ENCODE measurements around the gene VAV2.
"Not testable (repeated sequence)": the region's sequence is repeated elsewhere in the genome, so short reads cannot be mapped to it uniquely, and the experiment has no call there.

Gene VAV2

DNA sequence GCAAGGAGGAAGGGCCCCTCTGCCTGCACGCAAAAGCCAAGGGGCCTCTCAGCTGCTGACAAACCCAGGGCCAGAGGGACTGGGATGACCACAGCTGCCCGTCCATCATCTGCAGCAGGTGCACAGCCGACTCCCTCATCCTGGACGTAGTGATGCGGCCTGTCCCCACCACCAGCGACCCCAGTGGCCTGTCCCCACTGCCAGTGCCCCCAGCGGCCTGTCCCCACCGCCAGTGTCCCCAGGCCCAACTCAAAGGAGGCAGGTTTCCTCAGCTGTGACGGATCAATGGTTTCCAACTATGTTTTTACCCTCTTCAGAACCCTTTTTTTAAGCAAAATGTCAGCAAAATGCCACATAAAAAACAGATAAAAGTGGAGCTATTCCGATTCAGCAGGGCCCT is 62.5 kb downstream of the VAV2 start:
- DNase-seq, result no peak
- Mint-ChIP-seq H3K27me3 (no peaks in the 10 kb centered on the region), H3K9me3 (no peaks in the 10 kb centered on the region), H3K27ac (no peak overlapping the region), H3K36me3 (ENCODE audit: low read depth) (no peaks in the 10 kb centered on the region), H3K4me3 (no peak overlapping the region), H3K4me1 (ENCODE audit: low read depth) (no peaks in the 10 kb centered on the region)

DNA sequence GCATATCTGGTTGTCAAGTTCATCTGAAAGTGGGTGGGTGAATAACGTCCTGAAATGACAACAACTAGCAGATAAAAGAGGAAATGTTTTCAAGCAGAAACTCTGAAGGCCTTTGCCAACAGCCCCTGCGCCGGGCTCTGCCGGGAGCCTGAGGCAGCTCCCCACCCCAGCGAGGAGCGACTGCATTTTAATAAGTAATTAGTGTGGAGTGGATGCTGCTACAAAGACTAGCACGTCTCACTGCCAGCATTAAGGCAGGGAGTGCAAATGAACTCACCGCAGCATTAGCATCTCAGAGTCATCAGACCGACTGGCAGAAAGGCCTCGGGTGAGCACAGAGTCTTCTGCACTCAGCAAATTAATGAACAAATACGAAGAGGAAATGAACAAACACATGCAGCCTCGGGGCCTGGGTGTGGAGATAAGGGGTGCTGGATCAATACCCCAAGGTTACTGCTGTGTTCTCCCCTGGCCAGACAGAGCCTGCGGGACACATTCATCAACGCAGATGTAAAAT is 63.8 kb downstream of the VAV2 start:
- H3K4me1 Mint-ChIP-seq (ENCODE audit: low read depth), result no peaks in the 10 kb centered on the region
- DNase-seq, result no peak
- H3K4me3 Mint-ChIP-seq, result no peak overlapping the region
- H3K9me3 Mint-ChIP-seq, result no peaks in the 10 kb centered on the region
- H3K27ac Mint-ChIP-seq, result no peak overlapping the region
- H3K27me3 Mint-ChIP-seq, result no peaks in the 10 kb centered on the region
- no peaks in the 10 kb centered on the region for H3K36me3 Mint-ChIP-seq (ENCODE audit: low read depth)

DNA sequence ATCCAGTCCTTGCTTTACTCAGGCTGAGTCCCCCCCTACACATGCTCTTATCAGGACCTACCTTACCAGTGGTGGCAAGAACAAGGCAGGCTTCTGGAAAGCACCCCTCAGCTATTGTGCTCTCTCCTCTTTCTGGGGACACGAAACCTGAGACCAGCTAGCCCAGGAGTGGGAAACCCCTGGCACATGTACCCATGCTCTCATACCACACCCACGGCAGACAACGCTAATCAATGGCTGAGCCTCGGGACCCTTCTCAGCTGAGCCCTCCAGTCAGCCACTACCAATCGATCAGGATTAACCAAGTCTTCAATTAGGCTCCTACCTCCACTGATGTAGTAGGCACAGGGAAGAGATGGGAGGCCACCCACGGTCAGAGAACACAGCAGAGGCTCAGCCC is 65.1 kb downstream of the VAV2 start:
- Mint-ChIP-seq H3K36me3 (ENCODE audit: low read depth) (no peaks in the 10 kb centered on the region), H3K27ac (no peak overlapping the region), H3K4me1 (ENCODE audit: low read depth) (no peaks in the 10 kb centered on the region)

DNA sequence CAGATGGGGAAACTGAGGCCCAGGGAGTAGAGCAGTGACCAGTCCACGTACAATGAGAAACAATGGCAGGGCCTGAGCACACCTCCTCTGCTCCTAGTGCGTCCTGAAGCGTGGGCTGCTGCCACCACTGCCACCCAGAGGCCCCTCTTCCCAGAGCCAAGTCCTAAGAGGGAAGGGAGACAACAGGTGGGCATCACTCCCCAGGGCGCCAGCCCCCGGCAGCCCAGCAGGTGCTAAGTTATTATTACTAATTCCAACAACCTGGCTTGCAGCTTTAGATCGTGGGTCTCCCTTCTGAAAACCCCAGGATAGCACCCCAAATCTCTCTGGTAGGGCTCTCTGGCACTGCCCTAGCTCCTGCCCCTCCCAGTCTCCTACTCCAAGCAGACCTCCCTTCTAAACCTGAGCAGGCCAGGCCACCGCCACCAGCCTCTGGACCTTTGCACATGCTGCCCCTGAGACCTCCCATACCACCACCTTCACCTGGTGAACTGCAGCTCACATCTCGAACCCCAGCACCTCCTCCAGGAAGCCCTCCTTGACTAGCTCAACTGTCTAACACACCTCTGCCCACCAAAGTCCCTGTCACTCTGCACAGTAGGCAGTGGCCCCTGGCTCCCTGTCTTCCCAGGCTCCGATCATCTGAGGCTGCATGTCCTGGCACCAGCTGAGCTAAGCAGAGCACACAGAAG is 65.8 kb downstream of the VAV2 start:
- no peaks in the 10 kb centered on the region for H3K27me3 Mint-ChIP-seq

More for the DNA sequence above, 65.1 kb downstream of the VAV2 start:
- Mint-ChIP-seq H3K4me3 (no peak overlapping the region), H3K27me3 (no peaks in the 10 kb centered on the region), H3K9me3 (no peaks in the 10 kb centered on the region)
- DNase-seq, result no peak

DNA sequence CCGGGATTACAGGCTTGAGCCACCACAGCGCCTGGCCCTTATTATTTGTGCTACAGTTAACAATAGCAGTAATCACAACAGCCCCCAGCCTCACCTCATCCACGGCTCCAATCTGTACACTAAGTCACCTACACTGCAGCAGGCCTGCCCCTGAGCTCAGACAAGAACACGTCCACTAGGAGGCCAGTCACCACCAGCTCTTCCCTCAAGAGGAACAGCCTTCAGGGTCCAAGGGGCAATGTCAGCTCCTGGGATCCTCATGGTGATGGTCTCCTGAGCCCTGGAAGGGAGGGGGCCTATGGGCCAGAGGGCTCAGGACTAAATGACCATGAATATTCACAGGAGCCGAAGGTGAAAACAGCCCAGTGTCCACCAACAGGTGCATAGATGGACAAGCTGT is 67.7 kb downstream of the VAV2 start:
- Mint-ChIP-seq H3K9me3 (no peaks in the 10 kb centered on the region), H3K4me1 (ENCODE audit: low read depth) (no peaks in the 10 kb centered on the region), H3K27me3 (no peaks in the 10 kb centered on the region), H3K36me3 (ENCODE audit: low read depth) (no peaks in the 10 kb centered on the region), H3K27ac (no peak overlapping the region), H3K4me3 (no peak overlapping the region)
- no peak for DNase-seq

More for the DNA sequence above, 65.8 kb downstream of the VAV2 start:
- H3K4me3 Mint-ChIP-seq, result no peak overlapping the region
- H3K36me3 Mint-ChIP-seq (ENCODE audit: low read depth), result no peaks in the 10 kb centered on the region
- DNase-seq, result no peak
- no peak overlapping the region for H3K27ac Mint-ChIP-seq
- H3K4me1 Mint-ChIP-seq (ENCODE audit: low read depth), result no peaks in the 10 kb centered on the region
- no peaks in the 10 kb centered on the region for H3K9me3 Mint-ChIP-seq

DNA sequence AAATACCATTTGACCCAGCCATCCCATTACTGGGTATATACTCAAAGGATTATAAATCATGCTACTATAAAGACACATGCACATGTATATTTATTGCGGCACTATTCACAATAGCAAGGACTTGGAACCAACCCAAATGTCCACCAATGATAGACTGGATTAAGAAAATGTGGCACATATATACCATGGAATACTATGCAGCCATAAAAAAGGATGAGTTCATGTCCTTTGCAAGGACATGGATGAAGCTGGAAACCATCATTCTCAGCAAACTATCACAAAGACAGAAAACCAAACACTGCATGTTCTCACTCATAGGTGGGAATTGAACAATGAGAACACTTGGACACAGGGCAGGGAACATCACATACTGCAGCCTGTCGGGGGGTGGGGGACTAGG is 68.5 kb downstream of the VAV2 start:
- not testable (repeated sequence) for H3K36me3 Mint-ChIP-seq (ENCODE audit: low read depth); H3K9me3 Mint-ChIP-seq; H3K27ac Mint-ChIP-seq; H3K4me3 Mint-ChIP-seq; H3K4me1 Mint-ChIP-seq (ENCODE audit: low read depth); H3K27me3 Mint-ChIP-seq; DNase-seq

DNA sequence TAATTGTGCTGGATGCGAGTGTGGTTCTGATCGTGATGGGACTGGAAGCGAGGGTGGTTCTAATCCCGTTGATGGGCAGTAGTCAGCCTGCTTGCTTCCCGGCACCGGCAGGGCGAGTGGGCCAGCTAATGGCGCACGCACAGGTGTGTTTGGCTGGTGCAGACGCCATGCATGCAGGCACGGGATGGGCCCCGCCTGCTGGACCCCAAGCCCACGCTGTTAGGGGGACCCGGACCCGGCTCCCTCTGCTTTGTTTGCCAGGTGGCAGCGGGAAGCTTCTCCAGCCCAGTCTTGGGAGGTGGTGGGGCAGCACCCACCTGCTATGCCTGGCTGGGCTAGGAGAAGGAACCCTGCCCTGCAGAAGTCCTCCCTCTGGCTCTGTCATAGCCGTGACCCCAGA is 70.3 kb downstream of the VAV2 start:
- H3K27ac Mint-ChIP-seq, result no peak overlapping the region
- no peaks in the 10 kb centered on the region for H3K36me3 Mint-ChIP-seq (ENCODE audit: low read depth)
- no peak for DNase-seq
- no peaks in the 10 kb centered on the region for H3K9me3 Mint-ChIP-seq
- no peak overlapping the region for H3K4me3 Mint-ChIP-seq
- peaks cover 8% of the 10 kb centered on the region for H3K27me3 Mint-ChIP-seq
- H3K4me1 Mint-ChIP-seq (ENCODE audit: low read depth), result no peaks in the 10 kb centered on the region

DNA sequence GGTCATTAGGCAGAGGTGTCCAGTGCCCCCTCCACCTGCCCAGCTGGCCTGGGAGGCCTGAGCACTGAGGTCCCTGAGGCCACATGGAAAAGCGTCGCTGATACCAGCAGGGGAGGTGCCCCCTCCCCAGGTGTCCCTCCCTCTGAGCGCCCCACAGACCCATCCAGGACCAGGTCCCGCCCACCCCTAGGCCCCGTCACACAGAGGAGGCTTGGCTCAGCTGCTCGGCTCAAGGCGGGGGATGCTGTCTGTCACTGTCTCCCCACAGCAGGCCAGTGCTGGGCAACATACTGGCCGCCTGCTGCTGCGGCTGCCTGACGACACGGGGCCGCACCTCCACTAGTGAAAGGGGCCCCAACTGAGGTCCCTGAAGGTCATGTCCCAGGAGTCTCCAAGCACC is 71.7 kb downstream of the VAV2 start:
- no peak overlapping the region for H3K27ac Mint-ChIP-seq
- no peaks in the 10 kb centered on the region for H3K4me1 Mint-ChIP-seq (ENCODE audit: low read depth)
- H3K4me3 Mint-ChIP-seq, result no peak overlapping the region
- no peak for DNase-seq
- H3K9me3 Mint-ChIP-seq, result no peaks in the 10 kb centered on the region
- peaks cover 14% of the 10 kb centered on the region for H3K27me3 Mint-ChIP-seq
- H3K36me3 Mint-ChIP-seq (ENCODE audit: low read depth), result no peaks in the 10 kb centered on the region

DNA sequence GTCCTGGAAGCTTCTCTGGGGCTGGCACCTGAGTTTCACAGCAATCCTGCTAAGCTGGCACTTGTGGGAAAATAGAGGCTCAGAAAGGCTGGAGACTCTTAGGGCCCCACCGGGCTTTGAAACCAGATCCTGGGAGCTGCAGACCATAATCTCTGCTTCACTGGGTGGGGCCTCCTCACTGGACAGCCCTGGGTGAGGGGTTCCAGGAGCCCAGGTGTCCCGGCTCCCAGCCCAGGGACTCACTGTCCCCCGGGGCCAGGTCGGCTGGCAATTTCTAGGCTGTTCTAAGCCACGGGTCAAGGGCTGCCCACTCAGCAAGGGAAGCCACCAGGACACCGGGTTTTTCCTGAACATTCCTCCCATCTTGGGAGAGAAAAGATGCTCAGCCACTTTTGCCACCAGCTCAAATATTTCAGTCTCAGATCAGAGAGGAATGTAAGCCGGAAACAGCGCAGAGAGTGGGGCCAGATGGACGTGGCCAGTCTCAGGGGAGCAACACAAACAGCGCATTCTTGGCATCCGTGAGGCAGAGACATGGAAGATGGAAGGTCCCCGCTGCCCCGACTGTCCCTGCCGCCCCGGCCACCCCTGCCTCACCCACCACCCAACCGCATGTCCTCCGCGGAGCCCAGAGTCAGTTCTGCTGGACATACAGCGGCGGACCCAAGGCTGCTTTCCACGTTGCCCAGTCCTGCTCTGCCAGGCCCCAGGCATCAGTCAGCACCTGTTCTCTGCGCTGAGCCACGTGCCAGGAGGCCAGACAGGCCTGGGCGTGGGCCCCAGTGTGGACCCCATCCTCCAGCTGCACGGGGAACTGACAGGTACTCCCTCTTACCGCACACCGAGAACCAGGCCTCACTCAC is 72.6 kb downstream of the VAV2 start:
- DNase-seq, result no peak
- H3K27me3 Mint-ChIP-seq, result peaks cover 14% of the 10 kb centered on the region
- no peaks in the 10 kb centered on the region for H3K4me1 Mint-ChIP-seq (ENCODE audit: low read depth)
- H3K27ac Mint-ChIP-seq, result no peak overlapping the region
- no peaks in the 10 kb centered on the region for H3K36me3 Mint-ChIP-seq (ENCODE audit: low read depth)
- H3K9me3 Mint-ChIP-seq, result no peaks in the 10 kb centered on the region
- no peak overlapping the region for H3K4me3 Mint-ChIP-seq

DNA sequence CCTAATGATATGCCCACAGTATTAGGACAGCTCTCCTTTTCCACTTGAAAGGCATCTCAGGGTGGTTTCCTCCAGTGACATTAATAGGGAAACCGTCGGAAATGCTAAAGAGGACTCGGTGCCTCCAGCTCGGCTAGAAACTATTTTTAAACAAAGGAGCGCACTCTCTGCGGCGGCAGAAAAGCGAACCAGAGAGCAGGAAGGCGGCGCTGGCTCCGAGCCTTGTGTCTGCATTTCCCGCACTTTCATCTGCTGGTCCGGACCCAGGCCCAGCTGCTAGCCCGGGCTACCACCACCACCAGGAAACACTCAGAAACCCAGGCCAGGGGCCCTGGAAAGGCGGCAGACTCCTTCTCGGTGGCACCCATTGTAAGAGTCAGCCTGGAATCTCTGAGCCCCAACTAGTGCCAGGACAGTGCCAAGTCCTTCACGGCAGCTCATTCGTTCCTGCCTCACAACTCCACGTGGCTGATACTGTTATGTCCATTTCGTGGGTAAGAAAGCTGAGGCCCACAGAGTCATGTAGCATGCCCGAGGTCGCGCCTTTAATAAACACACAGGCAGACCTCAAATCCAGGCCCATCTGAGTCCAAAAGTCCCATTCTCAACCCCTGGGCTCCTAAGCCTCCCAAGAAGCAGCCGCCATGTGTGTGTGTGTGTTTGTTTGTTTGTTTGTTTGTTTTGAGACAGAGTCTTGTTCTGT is 73.9 kb downstream of the VAV2 start:
- H3K9me3 Mint-ChIP-seq, result no peaks in the 10 kb centered on the region
- H3K27ac Mint-ChIP-seq, result no peak overlapping the region
- no peak overlapping the region for H3K4me3 Mint-ChIP-seq
- H3K4me1 Mint-ChIP-seq (ENCODE audit: low read depth), result peaks cover 2% of the 10 kb centered on the region
- no peak for DNase-seq
- H3K27me3 Mint-ChIP-seq, result peaks cover 14% of the 10 kb centered on the region
- H3K36me3 Mint-ChIP-seq (ENCODE audit: low read depth), result no peaks in the 10 kb centered on the region

DNA sequence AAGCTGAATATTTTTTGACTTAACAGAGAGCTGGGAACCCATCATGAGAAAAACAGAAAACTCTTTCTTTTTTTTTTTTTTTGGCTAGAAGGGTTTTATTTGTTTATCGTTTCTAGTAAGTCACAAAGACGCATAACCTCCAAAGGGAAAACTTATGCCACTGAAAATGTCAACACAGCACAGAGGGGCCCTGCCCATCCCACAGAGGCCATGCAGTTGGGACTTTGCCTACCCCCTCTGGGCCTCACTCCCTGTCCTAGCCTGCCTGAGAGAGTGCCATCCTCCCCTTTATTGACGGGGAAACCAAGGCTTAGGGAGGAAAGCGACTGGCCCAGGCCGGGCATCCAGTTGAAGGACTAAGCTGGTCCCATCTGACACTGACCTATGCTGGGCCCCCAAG is 74.7 kb downstream of the VAV2 start:
- Mint-ChIP-seq H3K27ac (no peak overlapping the region), H3K27me3 (peaks cover 14% of the 10 kb centered on the region), H3K9me3 (no peaks in the 10 kb centered on the region), H3K4me1 (ENCODE audit: low read depth) (peaks cover 2% of the 10 kb centered on the region), H3K36me3 (ENCODE audit: low read depth) (no peaks in the 10 kb centered on the region), H3K4me3 (no peak overlapping the region)
- no peak for DNase-seq

DNA sequence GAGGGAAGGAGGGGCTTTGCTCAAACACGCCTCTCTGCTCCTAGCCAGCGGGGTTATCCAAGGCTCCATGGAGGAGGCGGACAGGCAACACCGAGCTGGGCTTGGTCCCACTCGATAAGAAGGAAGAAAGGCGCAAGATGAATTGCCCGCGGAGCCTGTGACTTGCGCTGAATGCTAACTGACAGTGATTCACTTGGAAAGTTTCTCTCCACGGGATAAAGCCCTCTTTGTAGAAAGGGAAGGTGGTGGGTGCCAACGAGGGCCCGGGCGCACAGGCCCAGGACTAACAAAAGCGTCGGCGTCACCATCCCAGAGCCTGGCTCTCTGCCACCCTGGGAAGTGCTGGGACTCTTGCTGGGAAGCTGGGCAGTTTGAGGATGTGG is 76.0 kb downstream of the VAV2 start:
- Mint-ChIP-seq H3K27me3 (peaks cover 14% of the 10 kb centered on the region), H3K4me1 (ENCODE audit: low read depth) (peaks cover 2% of the 10 kb centered on the region), H3K36me3 (ENCODE audit: low read depth) (no peaks in the 10 kb centered on the region), H3K27ac (no peak overlapping the region), H3K4me3 (no peak overlapping the region), H3K9me3 (no peaks in the 10 kb centered on the region)
- no peak for DNase-seq

DNA sequence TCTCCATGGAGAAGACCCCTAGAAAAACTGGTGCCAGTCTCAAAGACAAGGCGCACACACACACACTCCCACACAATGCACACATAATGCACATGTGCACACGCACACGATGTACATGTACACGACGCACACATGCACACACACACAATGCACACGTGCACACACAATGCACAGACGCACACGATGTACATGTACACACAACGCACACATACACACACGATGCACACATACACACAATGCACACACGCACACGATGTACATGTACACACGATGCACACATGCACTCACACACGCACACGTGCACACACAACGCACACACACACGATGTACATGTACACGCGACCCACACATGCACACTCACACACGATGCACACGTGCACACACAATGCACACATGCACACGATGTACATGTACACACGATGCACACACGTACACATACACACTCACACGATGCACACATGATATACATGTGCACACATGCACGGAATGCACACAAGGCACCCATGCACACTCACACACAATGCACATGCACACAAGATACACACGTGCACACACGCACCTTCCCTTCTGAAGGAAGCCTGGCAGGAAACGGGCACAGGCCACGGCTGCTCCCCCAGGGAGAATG is 76.5 kb downstream of the VAV2 start:
- Mint-ChIP-seq H3K27me3 (peaks cover 14% of the 10 kb centered on the region), H3K36me3 (ENCODE audit: low read depth) (no peaks in the 10 kb centered on the region), H3K9me3 (no peaks in the 10 kb centered on the region), H3K27ac (no peak overlapping the region), H3K4me1 (ENCODE audit: low read depth) (peaks cover 2% of the 10 kb centered on the region), H3K4me3 (no peak overlapping the region)
- no peak for DNase-seq

DNA sequence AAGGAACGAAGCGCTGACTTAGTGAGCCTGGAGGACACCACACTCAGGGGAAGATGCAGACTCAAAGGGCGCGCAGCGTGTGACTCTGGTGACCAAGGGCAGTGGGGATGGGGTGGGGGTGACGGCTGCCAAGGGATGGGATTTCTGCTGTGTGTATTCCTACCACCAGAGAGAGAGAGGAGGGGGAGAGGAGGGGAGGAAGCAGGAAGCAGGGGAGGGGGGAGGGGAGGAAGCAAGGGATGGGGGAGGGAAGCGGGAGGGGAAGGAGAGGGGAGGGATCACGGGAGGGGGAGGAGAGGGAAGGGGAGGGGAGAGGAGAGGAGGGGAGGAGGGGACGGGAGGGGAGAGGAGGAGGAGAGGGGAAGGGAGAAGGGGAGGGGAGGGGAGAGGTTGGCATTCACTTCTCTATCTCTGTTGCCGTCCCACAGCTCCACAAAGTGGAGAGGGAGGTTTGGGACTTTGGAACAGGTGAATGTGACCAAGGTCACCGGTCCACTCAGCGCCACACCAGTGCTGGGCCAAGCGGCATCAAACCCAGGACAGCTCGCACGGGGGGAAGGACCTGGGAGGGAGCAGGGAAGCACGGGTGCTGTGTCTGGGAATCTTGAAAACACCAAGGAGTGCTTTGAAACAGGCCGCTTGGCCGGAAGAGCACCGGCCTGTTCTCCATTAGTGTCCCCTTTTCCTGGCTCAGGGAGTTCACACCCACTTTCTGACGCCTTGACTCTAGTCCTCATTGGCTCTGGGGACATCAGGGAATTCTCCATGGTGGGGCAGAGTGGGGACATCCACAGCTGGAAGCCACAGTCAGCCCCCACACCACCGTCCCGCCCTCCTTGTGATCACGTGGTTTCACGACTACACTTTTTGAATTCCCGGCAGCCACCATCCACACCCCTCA is 77.4 kb downstream of the VAV2 start:
- H3K4me3 Mint-ChIP-seq, result no peak overlapping the region
- peaks cover 14% of the 10 kb centered on the region for H3K27me3 Mint-ChIP-seq

More for the DNA sequence above, 77.4 kb downstream of the VAV2 start:
- DNase-seq, result no peak
- Mint-ChIP-seq H3K36me3 (ENCODE audit: low read depth) (no peaks in the 10 kb centered on the region), H3K4me1 (ENCODE audit: low read depth) (peaks cover 2% of the 10 kb centered on the region), H3K27ac (no peak overlapping the region), H3K9me3 (no peaks in the 10 kb centered on the region)

Data from activated T-cell treated with anti-CD3 and anti-CD28 coated beads, Interleukin-2, amount 50 U/mL, for 24 hours (primary cell).